ENCODE results near the gene RHOB.
"Not testable (repeated sequence)": the region's sequence is repeated elsewhere in the genome, so short reads cannot be mapped to it uniquely, and the experiment has no call there.

RHOB gene

DNA sequence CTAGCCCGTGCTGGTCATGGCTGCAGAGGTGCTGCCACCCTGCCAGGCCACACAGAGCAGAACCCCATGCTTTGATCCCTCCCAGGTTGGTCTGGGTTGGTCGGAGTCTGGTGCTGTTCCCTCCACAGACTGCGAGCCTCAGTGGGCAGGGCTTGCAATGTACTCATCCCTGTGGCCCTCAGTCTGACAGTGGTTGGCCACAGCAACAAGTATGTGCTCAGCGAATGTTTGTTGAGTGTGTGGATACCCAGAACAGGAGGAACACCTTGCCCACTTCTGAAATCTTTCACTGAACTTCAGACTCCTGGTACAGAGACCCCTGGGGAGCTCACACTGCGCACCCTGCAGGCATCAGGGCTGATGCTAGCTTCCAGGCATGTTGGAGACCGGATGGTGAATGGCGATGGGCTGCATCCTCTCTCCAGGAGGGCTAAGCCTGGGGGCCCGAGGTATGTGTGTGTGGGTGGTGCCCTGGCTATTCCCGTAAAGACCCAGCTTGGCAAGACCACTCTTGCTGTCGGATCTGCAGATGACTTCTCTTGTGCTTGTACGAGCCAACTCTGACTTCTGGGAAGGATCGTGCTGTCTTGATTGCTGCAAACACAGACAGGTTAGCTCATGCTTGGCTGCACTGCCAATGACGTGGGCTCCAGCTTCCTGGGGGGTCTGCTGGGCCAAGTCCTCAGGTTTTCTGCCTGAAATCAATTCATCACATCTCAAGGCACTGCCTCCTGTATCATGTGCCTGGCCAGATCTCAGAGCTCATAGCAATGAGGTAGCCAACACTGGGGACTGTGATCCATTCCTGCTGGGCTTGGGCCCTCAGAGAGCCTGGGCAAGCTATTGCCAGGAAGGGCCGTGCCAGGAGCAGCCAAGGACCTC lies 43.7 kb downstream of the RHOB start:
- no peak for DNase-seq (ENCODE audit: low read depth in 2 of 3, low spot score in 1 of 3)

DNA sequence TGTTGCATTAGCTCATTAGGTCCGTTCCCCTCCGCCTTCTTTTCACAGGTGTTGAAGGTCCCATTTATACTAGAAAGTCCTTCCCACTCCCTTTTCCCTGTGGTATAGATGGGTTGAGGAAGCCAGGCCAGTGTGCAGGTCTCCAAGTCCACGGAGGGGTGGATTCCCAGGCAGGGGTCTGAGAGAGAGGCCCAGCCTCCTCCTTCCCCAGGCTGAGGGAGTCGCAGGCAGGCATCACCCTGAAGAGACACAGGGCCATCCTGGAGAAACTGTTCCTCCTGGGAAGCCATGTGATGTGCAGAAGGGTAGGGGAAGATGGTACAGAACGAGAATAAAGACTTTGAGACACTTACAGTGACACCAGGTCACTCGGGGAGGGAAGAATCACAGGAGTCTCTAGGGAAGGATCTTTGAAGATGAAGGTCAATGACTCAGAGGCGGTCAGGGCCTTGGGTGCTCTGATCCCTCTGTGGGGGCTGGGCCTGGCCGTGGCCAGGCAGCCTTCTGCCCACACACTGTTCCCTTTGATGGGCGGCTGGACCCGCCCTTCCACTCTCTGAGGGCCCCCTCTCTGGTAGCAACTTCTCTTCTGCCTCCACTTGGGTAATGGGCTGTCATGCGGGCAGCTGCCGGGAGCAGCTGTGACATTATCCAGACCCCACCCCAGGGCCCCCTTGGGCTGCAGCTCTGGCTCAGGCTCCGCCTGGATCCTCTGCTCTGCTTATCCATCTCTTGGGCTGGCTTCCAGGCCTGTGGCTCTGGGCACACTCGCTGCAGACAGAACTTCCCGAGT lies 45.1 kb downstream of the RHOB start:
- DNase-seq (ENCODE audit: low read depth in 2 of 3, low spot score in 1 of 3), result no peak

DNA sequence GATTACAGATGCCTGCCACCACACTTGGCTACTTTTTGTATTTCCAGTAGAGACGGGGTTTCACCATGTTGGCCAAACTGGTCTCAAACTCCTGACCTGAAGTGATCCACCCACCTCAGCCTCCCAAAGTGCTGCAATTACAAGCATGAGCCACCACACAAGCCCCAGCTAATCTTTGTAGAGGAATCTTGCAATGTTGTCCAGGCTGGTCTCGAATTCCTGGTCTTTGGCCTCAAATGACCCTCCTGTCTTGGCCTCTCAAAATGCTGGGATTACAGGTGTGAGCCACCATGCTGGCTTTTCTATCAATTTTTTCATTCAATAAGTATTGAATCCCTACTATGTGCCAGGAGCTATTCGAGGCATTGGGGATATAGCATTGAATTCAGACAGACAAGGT lies 46.2 kb downstream of the RHOB start:
- not testable (repeated sequence) for DNase-seq (ENCODE audit: low read depth in 2 of 3, low spot score in 1 of 3)

DNA sequence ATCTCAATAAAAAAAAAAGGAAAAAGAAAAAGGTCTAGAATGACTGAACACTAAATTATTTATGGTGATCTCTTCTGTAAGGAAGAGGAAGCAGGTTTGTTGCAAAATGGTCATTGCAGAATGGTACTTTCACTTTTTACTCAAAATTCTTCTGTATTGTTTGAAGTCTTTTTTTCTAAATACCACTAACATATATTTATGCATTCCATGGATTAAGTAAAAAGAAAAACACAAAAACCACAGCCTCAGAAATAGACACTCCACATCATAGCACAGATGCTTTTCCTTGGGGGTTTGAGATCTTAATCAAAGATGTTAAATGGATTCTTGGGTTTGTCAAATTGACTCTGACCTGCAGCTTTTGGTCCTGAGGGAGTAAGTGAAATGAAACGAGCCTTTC lies 47.4 kb downstream of the RHOB start:
- no peak for DNase-seq (ENCODE audit: low read depth in 2 of 3, low spot score in 1 of 3)

DNA sequence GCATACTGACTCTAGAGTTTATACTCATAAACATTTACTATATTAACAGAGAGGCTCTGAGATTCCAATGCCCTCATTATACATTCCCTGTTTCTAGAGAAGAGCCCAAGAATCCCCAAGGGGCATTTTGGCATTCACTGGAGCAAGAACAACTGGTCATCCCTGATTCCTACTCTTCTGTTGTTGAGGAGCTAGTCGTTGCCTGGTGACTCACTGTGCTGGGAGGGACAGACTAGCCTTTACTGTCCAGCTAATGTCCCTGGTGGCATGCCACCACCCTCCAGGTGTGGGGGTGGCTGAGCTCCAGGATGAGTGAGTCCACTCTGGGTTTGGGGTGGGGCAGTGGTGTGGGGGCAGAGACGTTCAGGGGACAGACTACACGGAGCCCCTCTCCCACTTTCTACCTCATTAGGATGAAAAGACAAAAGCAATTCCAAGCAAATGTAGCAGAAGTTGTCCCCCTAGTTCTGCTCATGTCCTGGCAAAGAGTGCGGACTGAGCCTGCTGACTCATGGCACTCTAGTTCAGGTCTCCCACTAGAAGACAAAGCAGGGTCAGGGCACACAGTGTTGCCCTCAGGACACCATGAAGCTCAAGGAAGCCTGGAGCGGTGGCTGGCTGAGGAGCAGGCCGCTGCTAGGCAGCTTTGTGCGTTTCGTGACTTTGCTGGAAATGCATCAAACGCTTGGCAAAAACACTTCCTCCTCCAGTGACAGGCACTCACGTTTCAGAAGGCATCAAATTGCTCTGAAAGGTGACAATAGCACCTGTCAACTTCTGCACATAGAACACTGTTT lies 49.4 kb downstream of the RHOB start:
- no peak for DNase-seq (ENCODE audit: low read depth in 2 of 3, low spot score in 1 of 3)

DNA sequence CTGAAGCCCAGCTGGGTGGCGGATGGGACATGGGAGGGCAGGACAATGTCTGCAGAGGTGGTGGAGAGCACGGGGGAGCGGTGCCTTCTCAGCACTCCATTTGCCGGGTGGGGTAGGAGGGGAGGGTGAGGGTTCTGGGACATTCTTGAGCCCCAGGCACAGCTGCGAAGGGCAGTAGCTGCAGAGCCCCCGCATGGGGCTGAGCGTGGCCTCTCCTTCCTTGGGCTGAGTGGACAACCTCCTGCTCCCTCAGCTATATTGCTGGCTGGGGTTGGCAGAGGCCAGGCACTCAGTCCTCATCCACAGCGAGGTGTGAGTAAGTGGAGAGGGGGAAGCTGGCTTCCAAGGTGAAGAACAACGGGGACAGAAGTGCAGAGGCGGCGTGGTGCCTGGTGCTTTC lies 50.1 kb downstream of the RHOB start:
- no peak for DNase-seq (ENCODE audit: low read depth in 2 of 3, low spot score in 1 of 3)
